ENCODE results near the gene RND3.

DNA sequence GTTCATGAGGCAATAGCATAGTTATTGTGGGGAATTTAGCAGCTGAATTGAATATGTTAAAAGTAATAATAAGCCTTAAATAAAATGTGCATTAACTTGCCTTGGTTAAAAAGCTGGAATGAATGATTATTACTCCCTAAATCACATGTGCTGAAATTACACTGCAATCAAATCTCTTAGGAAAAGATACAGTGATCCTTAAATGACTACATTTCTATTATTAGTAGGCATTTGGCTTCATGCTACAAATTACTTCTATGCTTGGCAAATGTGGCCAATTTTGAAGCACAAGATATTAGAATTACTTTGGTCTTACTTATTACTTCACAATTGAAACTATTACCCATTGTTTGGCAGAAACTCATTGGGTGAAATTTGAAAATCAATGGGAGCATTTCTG, 5.4 kb downstream of the RND3 start:
- TF ChIP-seq, protein P1, sequence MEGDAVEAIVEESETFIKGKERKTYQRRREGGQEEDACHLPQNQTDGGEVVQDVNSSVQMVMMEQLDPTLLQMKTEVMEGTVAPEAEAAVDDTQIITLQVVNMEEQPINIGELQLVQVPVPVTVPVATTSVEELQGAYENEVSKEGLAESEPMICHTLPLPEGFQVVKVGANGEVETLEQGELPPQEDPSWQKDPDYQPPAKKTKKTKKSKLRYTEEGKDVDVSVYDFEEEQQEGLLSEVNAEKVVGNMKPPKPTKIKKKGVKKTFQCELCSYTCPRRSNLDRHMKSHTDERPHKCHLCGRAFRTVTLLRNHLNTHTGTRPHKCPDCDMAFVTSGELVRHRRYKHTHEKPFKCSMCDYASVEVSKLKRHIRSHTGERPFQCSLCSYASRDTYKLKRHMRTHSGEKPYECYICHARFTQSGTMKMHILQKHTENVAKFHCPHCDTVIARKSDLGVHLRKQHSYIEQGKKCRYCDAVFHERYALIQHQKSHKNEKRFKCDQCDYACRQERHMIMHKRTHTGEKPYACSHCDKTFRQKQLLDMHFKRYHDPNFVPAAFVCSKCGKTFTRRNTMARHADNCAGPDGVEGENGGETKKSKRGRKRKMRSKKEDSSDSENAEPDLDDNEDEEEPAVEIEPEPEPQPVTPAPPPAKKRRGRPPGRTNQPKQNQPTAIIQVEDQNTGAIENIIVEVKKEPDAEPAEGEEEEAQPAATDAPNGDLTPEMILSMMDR (IDR thresholded peaks at IDR 0.05 in 2 of 3, conservative IDR thresholded peaks at IDR 0.05 in 1 of 3; ENCODE audit: insufficient read depth in 2 of 3, low read depth in 1 of 3, low read length in 3 of 3): no peak
- TF ChIP-seq SMC3 (conservative IDR thresholded peaks at IDR 0.05; ENCODE audit: insufficient read depth, low read depth, low read length) (no peak), ZNF354B (CRISPR knock-in tag; IDR thresholded peaks at IDR 0.05) (no peak), RFX5 (IDR thresholded peaks at IDR 0.05; ENCODE audit: low read depth, low read length) (no peak), HNRNPK (IDR thresholded peaks at IDR 0.05; ENCODE audit: low read depth, low read length, poor library complexity, severe bottlenecking) (no peak), RB1 (IDR thresholded peaks at IDR 0.05; ENCODE audit: low read depth) (no peak), MAFK (IDR thresholded peaks at IDR 0.05; ENCODE audit: low read length) (no peak), PCBP1 (IDR thresholded peaks at IDR 0.05; ENCODE audit: low read depth, low read length, poor library complexity, severe bottlenecking) (no peak), XRCC5 (IDR thresholded peaks at IDR 0.05; ENCODE audit: low read depth, low read length) (no peak)
- TF ChIP-seq, protein P2, sequence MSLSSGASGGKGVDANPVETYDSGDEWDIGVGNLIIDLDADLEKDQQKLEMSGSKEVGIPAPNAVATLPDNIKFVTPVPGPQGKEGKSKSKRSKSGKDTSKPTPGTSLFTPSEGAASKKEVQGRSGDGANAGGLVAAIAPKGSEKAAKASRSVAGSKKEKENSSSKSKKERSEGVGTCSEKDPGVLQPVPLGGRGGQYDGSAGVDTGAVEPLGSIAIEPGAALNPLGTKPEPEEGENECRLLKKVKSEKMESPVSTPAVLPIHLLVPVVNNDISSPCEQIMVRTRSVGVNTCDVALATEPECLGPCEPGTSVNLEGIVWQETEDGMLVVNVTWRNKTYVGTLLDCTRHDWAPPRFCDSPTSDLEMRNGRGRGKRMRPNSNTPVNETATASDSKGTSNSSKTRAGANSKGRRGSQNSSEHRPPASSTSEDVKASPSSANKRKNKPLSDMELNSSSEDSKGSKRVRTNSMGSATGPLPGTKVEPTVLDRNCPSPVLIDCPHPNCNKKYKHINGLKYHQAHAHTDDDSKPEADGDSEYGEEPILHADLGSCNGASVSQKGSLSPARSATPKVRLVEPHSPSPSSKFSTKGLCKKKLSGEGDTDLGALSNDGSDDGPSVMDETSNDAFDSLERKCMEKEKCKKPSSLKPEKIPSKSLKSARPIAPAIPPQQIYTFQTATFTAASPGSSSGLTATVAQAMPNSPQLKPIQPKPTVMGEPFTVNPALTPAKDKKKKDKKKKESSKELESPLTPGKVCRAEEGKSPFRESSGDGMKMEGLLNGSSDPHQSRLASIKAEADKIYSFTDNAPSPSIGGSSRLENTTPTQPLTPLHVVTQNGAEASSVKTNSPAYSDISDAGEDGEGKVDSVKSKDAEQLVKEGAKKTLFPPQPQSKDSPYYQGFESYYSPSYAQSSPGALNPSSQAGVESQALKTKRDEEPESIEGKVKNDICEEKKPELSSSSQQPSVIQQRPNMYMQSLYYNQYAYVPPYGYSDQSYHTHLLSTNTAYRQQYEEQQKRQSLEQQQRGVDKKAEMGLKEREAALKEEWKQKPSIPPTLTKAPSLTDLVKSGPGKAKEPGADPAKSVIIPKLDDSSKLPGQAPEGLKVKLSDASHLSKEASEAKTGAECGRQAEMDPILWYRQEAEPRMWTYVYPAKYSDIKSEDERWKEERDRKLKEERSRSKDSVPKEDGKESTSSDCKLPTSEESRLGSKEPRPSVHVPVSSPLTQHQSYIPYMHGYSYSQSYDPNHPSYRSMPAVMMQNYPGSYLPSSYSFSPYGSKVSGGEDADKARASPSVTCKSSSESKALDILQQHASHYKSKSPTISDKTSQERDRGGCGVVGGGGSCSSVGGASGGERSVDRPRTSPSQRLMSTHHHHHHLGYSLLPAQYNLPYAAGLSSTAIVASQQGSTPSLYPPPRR (CRISPR knock-in tag; IDR thresholded peaks at IDR 0.05; ENCODE audit: borderline replicate concordance): no peak
